Body of pancreas (tissue), 4 donors: Measurements from ENCODE around the gene NECTIN1. TPM values are rescaled to one million over a fixed set of nuclear protein-coding genes. Genes with fewer than 3 reads are reported as not detected.

ENCODE experiments used
- ATAC-seq: fragments of 150-250 bp; one replicate; pipeline ENCODE4 v1.9.1; 2016
- DNase-seq, 4 donors: peaks; one replicate each; pipeline ENCODE4 v3.0.0-alpha.2; 2019
- H3K27ac ChIP-seq, 4 donors: fragments of 200-600 bp; sonication (generic); 1 replicate in 3 of 4; 2 replicates in 1 of 4; pipeline versions ENCODE4 v1.5.1 to v1.6.1; 2016 to 2019; ENCODE audit warnings: mild to moderate bottlenecking in 1 of 4, mixed read lengths in 1 of 4, moderate library complexity in 1 of 4
- H3K27me3 ChIP-seq, 2 donors: fragments of 200-600 bp; sonication (generic); one replicate each; pipeline ENCODE4 v1.6.0; 2016; ENCODE audit warnings: mild to moderate bottlenecking in 1 of 2
- H3K36me3 ChIP-seq, 2 donors: fragments of 200-600 bp; sonication (generic); replicated peaks in 1 of 2; 2 replicates each; pipeline ENCODE4 v1.5.1; 2016; ENCODE audit warnings: low read depth in 2 of 2; ENCODE audit not compliant: insufficient read depth in 1 of 2
- H3K4me1 ChIP-seq: fragments of 200-600 bp; sonication (generic); one replicate; pipeline ENCODE4 v1.6.0; 2016
- H3K4me3 ChIP-seq, 2 donors: fragments of 200-600 bp; sonication (generic); 1 replicate in 1 of 2; 2 replicates in 1 of 2; pipeline ENCODE4 v1.5.1; 2016 to 2019
- H3K9me3 ChIP-seq, 3 donors: fragments of 200-600 bp; sonication (generic); 1 replicate in 2 of 3; 2 replicates in 1 of 3; pipeline ENCODE4 v1.5.1; 2016
- POLR2A ChIP-seq, 3 donors: fragments of 450-650 bp; IDR thresholded peaks; one replicate each; pipeline ENCODE4 v1.6.1; 2016; ENCODE audit warnings: antibody characterized with exemption in 3 of 3, mild to moderate bottlenecking in 2 of 3
- WGBS, 2 donors: methylation state at CpG; one replicate each; pipeline ENCODE4 v1.1.5; 2017; 5-methylcytosine and 5-hydroxymethylcytosine counted together
- intact Hi-C: fragments of 100-400 bp; cut with DNase I; formaldehyde crosslinking; loops from one replicate; pipeline ENCODE4 v1.15.1; 2023
- total RNA-seq, 2 donors: library from RNA; depleted of rRNA; stranded (reverse); fragments of >200 nt; gene quantifications; one replicate each; pipeline ENCODE4 v1.1.0, GENCODE V29; 2016
- TF ChIP-seq, protein P1 (sequence below), 7 experiments: fragments of 450-650 bp in 4 of 7; fragments of 200-600 bp in 3 of 7; sonication (generic) in 3 of 7; IDR thresholded peaks; one replicate each; pipeline ENCODE4 v1.5.1; 2016 to 2019; ENCODE audit warnings: antibody characterized with exemption in 7 of 7

The NECTIN1 gene
- total RNA-seq, 2 donors from 2014 or later, result 7.3 to 31.6 TPM

DNA sequence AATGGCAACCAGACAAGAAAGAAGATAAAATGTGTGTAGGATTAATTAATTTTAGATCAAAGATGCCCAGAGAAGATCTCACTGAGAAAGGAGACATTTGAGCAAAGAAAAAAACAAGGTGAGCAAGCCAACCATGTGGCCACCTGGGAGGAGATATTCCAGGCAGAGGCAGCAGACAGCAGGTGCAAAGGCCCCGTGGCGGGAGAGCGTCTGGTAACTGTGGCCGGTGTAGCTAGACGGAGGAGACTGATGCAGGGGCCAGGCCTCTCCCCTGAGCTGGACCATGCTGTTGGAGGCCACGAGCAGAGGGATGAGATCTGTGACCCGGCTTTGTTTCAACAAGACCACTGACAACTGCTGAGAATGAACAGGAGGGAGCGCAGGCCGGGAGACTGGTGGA is 23.6 kb downstream of the NECTIN1 start:
- Histone ChIP-seq H3K9me3 (no peaks in the 10 kb centered on the region), H3K36me3 (no peaks in the 10 kb centered on the region), H3K27ac (no peak overlapping the region), H3K27me3 (no peaks in the 10 kb centered on the region), H3K4me1 (peaks cover 10% of the 10 kb centered on the region), H3K4me3 (no peak overlapping the region)
- TF ChIP-seq POLR2A (IDR thresholded peaks at IDR 0.05), result no peak
- TF ChIP-seq, protein P1, sequence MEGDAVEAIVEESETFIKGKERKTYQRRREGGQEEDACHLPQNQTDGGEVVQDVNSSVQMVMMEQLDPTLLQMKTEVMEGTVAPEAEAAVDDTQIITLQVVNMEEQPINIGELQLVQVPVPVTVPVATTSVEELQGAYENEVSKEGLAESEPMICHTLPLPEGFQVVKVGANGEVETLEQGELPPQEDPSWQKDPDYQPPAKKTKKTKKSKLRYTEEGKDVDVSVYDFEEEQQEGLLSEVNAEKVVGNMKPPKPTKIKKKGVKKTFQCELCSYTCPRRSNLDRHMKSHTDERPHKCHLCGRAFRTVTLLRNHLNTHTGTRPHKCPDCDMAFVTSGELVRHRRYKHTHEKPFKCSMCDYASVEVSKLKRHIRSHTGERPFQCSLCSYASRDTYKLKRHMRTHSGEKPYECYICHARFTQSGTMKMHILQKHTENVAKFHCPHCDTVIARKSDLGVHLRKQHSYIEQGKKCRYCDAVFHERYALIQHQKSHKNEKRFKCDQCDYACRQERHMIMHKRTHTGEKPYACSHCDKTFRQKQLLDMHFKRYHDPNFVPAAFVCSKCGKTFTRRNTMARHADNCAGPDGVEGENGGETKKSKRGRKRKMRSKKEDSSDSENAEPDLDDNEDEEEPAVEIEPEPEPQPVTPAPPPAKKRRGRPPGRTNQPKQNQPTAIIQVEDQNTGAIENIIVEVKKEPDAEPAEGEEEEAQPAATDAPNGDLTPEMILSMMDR (IDR thresholded peaks at IDR 0.05), result no peak
- 93% methylated on average over 8 to 9 of the region's 9 CpGs for WGBS, 2 donors
- ATAC-seq, result no peak
- DNase-seq, result no peak
- intact Hi-C loops, result no loop called here

GRCh38 chr11:119704849-119705248 is 24.2 kb downstream of the NECTIN1 start:
- H3K27ac ChIP-seq, result no peak overlapping the region
- no peak overlapping the region for H3K4me3 ChIP-seq
- ATAC-seq (no peak), DNase-seq (no peak)
- no peaks in the 10 kb centered on the region for H3K27me3 ChIP-seq
- H3K4me1 ChIP-seq, result peaks cover 15% of the 10 kb centered on the region
- H3K36me3 ChIP-seq, result no peaks in the 10 kb centered on the region
- no peaks in the 10 kb centered on the region for H3K9me3 ChIP-seq
- intact Hi-C loops, result no loop called here
- no peak for TF ChIP-seq POLR2A (IDR thresholded peaks at IDR 0.05)
- TF ChIP-seq, protein P1 (IDR thresholded peaks at IDR 0.05), result no peak
- 39 to 47% methylated on average over 2 of the region's 2 CpGs for WGBS, 2 donors

DNA sequence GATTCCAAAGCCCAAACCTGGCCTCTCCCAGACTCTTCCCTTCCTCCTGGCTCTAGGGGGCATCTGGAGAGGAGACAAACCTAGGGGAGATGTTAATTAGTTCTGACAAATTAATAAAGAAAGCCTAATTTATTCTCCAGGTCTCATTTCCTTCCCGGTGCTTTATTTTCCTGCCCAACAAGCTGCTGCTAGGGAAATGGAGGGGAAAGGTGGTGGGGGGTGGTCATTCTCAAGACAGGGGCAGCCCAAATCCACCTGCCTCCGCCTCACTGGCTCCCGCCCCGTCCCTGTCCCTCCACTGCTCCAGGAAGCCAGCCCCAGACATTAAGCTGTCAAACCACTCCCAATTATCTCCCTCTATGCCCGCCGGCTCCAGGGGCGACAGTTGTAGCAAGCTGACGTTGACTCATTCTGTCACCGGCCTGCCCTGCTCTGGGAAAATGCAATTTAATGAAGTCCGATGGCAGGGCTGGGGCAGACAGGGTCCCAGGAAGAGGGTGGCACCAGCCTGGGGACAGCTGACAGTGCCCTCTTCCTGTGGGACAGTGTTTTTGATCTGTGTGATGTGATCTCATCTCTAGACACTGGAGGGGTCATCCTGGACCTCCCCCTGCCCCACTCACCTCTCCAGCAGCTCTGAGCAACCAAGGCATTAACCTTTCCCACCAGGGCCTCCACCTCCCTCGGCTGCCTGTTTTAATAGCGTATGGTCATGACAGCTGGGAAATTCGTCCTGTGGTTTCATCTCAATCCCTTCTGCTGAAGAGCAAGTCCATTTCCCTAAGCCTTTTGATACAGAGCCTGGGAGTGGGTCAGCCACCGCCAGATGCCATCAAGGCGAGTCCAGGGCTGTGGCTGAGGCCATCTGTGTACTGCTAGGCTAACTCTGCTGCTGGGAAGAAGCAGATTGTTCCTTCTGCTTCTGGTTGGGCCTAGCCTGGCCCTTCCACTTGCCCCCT is 27.1 kb downstream of the NECTIN1 start:
- H3K36me3 ChIP-seq, result no peaks in the 10 kb centered on the region
- 77 to 84% methylated on average over 8 to 15 of the region's 15 CpGs for WGBS, 2 donors
- no peak for ATAC-seq
- DNase-seq, result peak in 2 of 4 donors; percentile 33 to 52
- intact Hi-C loops, result no loop called here
- no peaks in the 10 kb centered on the region for H3K9me3 ChIP-seq
- no peak overlapping the region for H3K4me3 ChIP-seq
- H3K27me3 ChIP-seq, result no peaks in the 10 kb centered on the region
- TF ChIP-seq, protein P1 (IDR thresholded peaks at IDR 0.05), result no peak
- no peak for TF ChIP-seq POLR2A (IDR thresholded peaks at IDR 0.05)
- H3K4me1 ChIP-seq, result peaks cover 31% of the 10 kb centered on the region
- H3K27ac ChIP-seq, result peak overlapping the region in 1 of 4 donors; percentile 34

GRCh38 chr11:119700536-119701346 is 28.3 kb downstream of the NECTIN1 start:
- H3K4me3 ChIP-seq, result no peak overlapping the region
- TF ChIP-seq POLR2A (IDR thresholded peaks at IDR 0.05), result no peak
- TF ChIP-seq, protein P1 (IDR thresholded peaks at IDR 0.05), result no peak
- ATAC-seq (no peak), DNase-seq (no peak)
- intact Hi-C loops, result no loop called here
- WGBS, 2 donors, result 88 to 92% methylated on average over 4 to 13 of the region's 13 CpGs
- peak overlapping the region in 2 of 4 donors; percentile 14 to 52 for H3K27ac ChIP-seq
- no peaks in the 10 kb centered on the region for H3K9me3 ChIP-seq
- H3K4me1 ChIP-seq, result peaks cover 31% of the 10 kb centered on the region
- no peaks in the 10 kb centered on the region for H3K36me3 ChIP-seq
- no peaks in the 10 kb centered on the region for H3K27me3 ChIP-seq
